Hematopoietic multipotent progenitor cell treated with erythropoietin and hydrocortisone succinate and interleukin-3 and kit ligand, for 17 days (in vitro differentiated cells): ENCODE measurements around the gene STIM2.
A peak's percentile ranks its signal among the peaks of the same experiment; 100 is the strongest.
"Not testable (repeated sequence)": the region's sequence is repeated elsewhere in the genome, so short reads cannot be mapped to it uniquely, and the experiment has no call there.

Source experiments
- DNase-seq: peaks from one replicate; pipeline ENCODE4 v3.0.0-alpha.2; 2015; ENCODE audit warnings: low spot score

Gene STIM2

GRCh38 chr4:27005501-27005900 is 144.9 kb downstream of the STIM2 start:
- DNase-seq: no peak

GRCh38 chr4:27005905-27006590 is 145.4 kb downstream of the STIM2 start:
- no peak for DNase-seq

GRCh38 chr4:27006646-27007045 is 146.0 kb downstream of the STIM2 start:
- no peak for DNase-seq

GRCh38 chr4:27007507-27007906 is 146.9 kb downstream of the STIM2 start:
- no peak for DNase-seq

GRCh38 chr4:27008679-27009078 is 148.0 kb downstream of the STIM2 start:
- DNase-seq: no peak

GRCh38 chr4:27009539-27009938 is 148.9 kb downstream of the STIM2 start:
- no peak for DNase-seq

GRCh38 chr4:27010334-27010940 is 149.8 kb downstream of the STIM2 start:
- DNase-seq: peak; percentile 41

GRCh38 chr4:27011401-27011800 is 150.8 kb downstream of the STIM2 start:
- DNase-seq: no peak

GRCh38 chr4:27013012-27013411 is 152.4 kb downstream of the STIM2 start:
- DNase-seq: no peak

- no peak for DNase-seq
Observed at GRCh38 chr4:27016551-27016950, 155.9 kb downstream of the STIM2 start.

- DNase-seq: no peak
Observed at GRCh38 chr4:27017623-27018022, 157.0 kb downstream of the STIM2 start.

- DNase-seq: no peak
Observed at GRCh38 chr4:27018076-27018475, 157.4 kb downstream of the STIM2 start.

GRCh38 chr4:27018910-27019309 is 158.3 kb downstream of the STIM2 start:
- DNase-seq: no peak

- DNase-seq: no peak
Observed at GRCh38 chr4:27019766-27020165, 159.1 kb downstream of the STIM2 start.

GRCh38 chr4:27020203-27020602 is 159.6 kb downstream of the STIM2 start:
- no peak for DNase-seq

- DNase-seq: no peak
Observed at GRCh38 chr4:27020603-27021002, 160.0 kb downstream of the STIM2 start.

GRCh38 chr4:27022963-27023362 is 162.3 kb downstream of the STIM2 start:
- DNase-seq: no peak

- DNase-seq: no peak
Observed at GRCh38 chr4:27023366-27023765, 162.7 kb downstream of the STIM2 start.

GRCh38 chr4:27024805-27025204 is 164.2 kb downstream of the STIM2 start:
- DNase-seq: no peak

GRCh38 chr4:27027428-27027827 is 166.8 kb downstream of the STIM2 start:
- no peak for DNase-seq

- DNase-seq: not testable (repeated sequence)
Observed at GRCh38 chr4:27035127-27035526, 174.5 kb downstream of the STIM2 start.

- no peak for DNase-seq
Observed at GRCh38 chr4:27040356-27040755, 179.7 kb downstream of the STIM2 start.

- DNase-seq: no peak
Observed at GRCh38 chr4:27042411-27042810, 181.8 kb downstream of the STIM2 start.

- DNase-seq: no peak
Observed at GRCh38 chr4:27043200-27043599, 182.6 kb downstream of the STIM2 start.
